NCI-H82 treated with DMSO at 0.1 percent for 48 hours (cell line): ENCODE data around the gene SARS2.
"Not testable (repeated sequence)": the region's sequence is repeated elsewhere in the genome, so short reads cannot be mapped to it uniquely, and the experiment has no call there.

Source experiments
- DNase-seq: peaks from one replicate; lab custom pipeline; 2025; ENCODE audit not compliant: unreplicated experiment; lab: John Stamatoyannopoulos, UW

Gene SARS2

GRCh38 chr19:38946229-38947010 is 15.9 kb upstream of the SARS2 start:
- DNase-seq, result no peak

DNA sequence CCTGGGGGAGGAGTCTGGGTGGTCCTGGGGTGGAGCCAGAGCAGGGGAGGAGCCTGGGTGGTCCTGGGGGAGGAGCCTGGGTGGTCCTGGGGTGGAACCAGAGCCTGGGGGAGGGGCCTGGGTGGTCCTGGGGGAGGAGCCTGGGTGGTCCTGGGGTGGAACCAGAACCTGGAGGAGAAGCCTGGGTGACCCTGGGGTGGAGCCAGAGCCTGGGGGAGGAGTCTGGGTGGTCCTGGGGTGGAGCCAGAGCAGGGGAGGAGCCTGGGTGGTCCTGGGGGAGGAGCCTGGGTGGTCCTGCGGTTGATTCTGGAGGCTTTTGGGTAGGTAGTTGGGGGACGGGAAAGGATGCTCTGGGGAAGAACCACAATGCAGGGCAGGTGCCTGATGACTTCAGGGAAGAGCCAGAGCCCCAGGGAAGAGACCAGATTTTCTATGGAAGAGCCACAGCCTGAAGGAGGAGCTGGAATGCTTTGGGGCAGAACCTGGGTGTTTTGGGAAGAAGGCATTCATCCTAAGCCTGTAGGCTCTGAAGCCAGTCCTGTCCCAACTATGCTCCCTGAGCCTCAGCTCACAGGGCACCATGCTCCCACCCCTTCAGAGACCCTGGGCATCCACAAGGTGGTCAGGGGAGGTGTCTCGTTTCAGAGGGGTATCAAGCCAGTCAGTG is 15.1 kb upstream of the SARS2 start:
- DNase-seq, result no peak

GRCh38 chr19:38944981-38945506 is 14.5 kb upstream of the SARS2 start:
- no peak for DNase-seq

- DNase-seq, result no peak
Measured at GRCh38 chr19:38942471-38943181, 12.1 kb upstream of the SARS2 start.

DNA sequence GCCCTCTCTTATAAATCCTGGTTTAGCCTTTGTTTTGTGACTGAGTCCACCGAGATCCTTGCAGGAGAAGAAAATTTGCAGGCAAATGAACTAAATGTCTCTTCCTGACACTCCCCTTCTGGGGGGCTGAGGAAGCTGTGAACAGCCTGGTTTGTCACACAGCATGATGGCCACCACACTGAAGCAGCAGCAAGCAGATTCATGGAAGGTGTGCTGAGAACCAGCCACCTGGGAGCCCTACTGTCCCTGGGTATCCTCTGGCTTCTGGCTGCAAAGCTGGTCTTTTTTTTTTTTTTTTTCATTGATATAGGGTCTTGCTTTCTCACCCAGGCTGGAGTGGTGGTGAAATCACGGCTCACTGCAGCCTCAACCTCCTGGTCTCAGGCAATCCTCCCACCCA is 11.4 kb upstream of the SARS2 start:
- DNase-seq, result no peak

- not testable (repeated sequence) for DNase-seq
Measured at GRCh38 chr19:38941466-38941865, 10.9 kb upstream of the SARS2 start.

- no peak for DNase-seq
Measured at GRCh38 chr19:38939957-38940356, 9.4 kb upstream of the SARS2 start.

GRCh38 chr19:38933544-38933943 is 3.0 kb upstream of the SARS2 start:
- DNase-seq, result no peak

DNA sequence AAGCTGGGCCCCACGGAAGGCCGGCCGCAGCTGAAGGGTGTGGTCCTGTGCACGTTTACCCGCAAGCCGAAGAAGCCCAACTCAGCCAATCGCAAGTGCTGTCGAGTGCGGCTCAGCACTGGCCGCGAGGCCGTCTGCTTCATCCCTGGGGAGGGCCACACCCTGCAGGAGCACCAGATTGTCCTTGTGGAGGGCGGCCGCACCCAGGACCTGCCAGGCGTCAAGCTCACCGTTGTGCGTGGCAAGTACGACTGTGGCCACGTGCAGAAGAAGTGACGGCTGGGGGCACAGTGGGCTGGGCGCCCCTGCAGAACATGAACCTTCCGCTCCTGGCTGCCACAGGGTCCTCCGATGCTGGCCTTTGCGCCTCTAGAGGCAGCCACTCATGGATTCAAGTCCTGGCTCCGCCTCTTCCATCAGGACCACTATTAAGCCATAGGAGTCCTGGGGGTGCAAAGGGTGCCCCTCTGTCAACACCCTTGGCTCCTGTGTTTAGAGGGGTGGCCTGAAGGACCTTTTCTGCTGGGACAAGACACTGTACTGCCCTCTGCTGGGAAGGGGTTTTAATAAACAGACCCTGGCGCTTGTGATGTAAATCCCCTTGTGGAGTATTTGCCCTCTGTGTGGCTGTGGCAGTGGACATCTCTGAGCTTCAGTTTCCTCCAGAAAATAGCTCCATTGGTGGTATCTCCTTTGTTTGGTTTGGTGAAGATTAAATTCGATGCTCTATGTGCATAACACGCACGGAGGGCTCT is 2.0 kb upstream of the SARS2 start:
- no peak for DNase-seq

- DNase-seq, result no peak
Measured at GRCh38 chr19:38931521-38931793, 894 bp upstream of the SARS2 start.

- DNase-seq, result peak; percentile 95
Measured at GRCh38 chr19:38930776-38931520, 385 bp upstream of the SARS2 start, which contains the start of gene MRPS12. Gene MRPS12, plus strand, starts transcription at chr19:38930944. Its CDS starts 351 bp downstream, at chr19:38931295.

DNA sequence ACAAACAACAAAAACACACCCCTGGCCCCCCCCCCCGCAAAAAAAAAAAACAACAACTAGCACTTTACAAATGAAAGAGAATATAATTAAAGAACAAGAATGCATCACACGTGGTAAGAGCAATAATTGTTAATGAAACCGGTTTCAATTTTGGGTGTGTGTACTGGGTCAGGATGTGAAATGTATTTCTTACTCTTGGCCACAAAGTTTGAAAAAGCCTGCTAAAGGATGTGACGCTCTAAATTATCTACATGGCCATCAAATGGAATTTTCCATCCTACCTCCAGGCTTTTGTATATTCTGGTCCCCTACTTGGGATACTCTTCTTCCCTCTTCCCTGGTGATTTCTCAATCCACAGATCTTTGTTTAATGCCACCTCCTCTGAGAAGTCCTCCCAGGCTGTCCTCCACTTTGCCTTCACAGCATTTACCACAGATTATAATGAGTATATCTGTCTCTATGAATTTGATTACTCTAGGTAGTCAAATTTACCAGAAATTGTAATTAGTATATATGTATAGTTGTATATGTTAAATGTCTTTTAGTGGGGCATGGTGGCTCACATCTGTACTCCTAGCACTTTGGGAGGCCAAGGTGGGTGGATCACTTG is 2.1 kb downstream of the SARS2 start:
- DNase-seq, result no peak

GRCh38 chr19:38924388-38924787 is 6.2 kb downstream of the SARS2 start:
- no peak for DNase-seq

- DNase-seq, result no peak
Measured at GRCh38 chr19:38922482-38922881, 8.1 kb downstream of the SARS2 start.

GRCh38 chr19:38921420-38922274 is 8.9 kb downstream of the SARS2 start:
- no peak for DNase-seq

- DNase-seq, result no peak
Measured at GRCh38 chr19:38920602-38921419, 9.8 kb downstream of the SARS2 start.

DNA sequence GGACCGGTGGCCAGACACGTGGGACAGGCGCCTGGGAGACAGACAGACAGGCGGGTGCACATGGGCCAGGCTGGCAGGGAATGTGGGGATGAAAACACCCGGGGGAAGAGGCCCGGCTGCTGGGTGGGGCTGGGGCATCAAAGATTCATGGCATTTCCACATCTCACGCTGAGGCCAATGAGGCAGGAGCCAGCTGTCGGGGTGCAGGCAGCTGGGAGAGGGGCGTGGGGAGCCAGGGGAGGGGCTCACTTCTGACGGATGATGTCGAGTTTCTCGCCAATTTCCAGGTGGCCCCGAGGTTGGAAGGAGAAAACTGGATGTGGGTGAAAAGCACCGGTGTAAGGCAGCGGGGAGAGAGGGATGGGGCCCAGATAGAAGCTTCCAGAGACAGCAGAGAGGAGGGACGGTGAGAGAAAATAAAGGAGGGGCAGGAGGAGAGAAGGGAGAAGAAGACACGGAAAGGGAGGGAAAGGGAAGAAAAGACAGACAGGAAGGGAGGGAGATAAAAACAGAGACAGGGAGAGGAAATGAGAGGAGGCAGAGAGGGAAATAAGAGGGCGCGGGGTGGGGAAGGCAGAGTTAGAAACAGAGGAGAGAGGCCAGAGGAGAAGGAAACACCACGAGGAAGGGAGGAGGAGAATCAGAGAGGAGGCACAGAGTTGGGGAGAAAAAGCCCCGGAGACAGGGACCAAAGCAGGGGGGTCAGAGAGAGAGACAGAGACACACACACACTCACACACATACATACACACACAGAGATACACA is 10.5 kb downstream of the SARS2 start:
- DNase-seq, result no peak

- DNase-seq, result no peak
Measured at GRCh38 chr19:38918526-38918925, 12.0 kb downstream of the SARS2 start.
